HG02571 (cell line): ENCODE results near the gene RBM47.
A peak's percentile ranks its signal among the peaks of the same experiment; 100 is the strongest.
"Not testable (repeated sequence)": the region's sequence is repeated elsewhere in the genome, so short reads cannot be mapped to it uniquely, and the experiment has no call there.

ENCODE experiments used
- ATAC-seq: cut with Tn5 transposase; IDR thresholded peaks from one replicate; pipeline ENCODE4 v1.9.1; 2021; ENCODE audit warnings: mild to moderate bottlenecking, moderate library complexity; ENCODE audit not compliant: unreplicated experiment

Gene RBM47

GRCh38 chr4:40544221-40544620, 85.4 kb downstream of the RBM47 start:
- ATAC-seq: no peak

DNA sequence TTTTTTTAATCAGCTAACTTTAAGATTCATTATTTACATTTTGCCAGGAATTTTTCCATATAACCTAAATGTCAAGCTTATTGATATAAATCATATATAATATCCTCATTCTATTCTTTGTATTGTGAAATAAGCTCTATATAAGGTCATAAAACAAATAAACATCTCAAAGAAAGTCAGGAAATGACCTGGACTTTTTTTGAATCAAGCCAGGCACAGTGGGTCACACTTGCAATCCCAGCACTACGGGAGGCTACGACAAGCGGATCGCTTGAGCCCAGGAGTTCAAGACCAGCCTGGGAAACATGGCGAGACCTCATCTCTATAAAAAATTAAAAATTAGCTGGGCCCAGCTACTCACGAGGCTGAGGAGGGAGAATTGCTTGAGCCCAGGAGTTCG, 88.9 kb downstream of the RBM47 start:
- no peak for ATAC-seq

- peak; percentile 81 for ATAC-seq
Measured at GRCh38 chr4:40536032-40536431, 93.6 kb downstream of the RBM47 start.

DNA sequence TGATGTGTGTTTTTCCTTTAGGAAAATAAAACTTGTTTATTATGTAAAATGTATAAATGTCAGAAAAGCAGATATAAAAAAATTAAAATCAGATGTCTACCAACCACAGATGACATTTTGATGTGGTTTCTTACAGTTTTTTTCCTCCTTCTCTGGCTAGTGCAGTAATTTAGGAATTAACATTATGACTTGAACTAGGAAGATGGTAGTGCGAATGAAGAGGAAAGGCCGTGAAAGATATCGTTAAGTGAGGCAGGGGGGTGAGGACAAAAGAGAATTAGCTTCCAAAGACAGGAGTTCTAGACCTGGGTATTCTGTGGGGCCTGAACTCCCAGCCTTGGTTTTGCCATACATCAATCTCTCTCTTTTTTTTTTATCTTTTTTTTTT, 98.0 kb downstream of the RBM47 start:
- ATAC-seq: no peak

DNA sequence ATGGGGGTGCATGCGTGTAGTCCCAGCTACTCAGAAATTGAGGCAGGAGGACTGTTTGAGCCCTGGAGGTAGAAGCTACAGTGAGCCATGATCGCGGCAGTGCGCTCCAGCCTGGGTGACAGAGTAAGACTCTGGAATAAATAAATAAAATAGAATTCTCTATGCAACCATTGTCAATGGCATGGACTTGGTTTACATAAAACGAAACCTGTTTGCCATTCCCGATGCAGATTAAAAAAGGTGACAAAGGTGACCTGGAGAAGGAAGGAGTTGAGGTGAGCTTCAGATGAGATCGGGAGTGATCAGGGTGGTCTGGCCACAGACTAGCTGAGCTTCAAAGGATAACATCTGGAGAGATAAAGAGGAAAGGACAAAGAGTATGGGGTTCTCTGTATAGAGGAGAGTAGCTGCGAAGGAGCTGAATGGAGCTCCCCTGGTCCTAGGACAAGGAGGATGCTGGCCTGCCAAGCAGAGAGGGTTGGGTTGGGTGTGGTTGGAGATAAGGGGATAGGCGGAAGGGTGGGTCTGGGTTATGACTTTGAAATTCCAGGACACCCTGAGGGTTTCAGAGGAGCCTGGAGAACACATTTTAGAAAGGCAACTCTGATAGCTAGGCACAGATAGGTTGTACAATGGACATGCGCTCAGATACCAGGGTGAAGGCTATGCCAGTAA, 98.6 kb downstream of the RBM47 start:
- ATAC-seq: no peak

- no peak for ATAC-seq
Measured at GRCh38 chr4:40526741-40527140, 102.9 kb downstream of the RBM47 start.

DNA sequence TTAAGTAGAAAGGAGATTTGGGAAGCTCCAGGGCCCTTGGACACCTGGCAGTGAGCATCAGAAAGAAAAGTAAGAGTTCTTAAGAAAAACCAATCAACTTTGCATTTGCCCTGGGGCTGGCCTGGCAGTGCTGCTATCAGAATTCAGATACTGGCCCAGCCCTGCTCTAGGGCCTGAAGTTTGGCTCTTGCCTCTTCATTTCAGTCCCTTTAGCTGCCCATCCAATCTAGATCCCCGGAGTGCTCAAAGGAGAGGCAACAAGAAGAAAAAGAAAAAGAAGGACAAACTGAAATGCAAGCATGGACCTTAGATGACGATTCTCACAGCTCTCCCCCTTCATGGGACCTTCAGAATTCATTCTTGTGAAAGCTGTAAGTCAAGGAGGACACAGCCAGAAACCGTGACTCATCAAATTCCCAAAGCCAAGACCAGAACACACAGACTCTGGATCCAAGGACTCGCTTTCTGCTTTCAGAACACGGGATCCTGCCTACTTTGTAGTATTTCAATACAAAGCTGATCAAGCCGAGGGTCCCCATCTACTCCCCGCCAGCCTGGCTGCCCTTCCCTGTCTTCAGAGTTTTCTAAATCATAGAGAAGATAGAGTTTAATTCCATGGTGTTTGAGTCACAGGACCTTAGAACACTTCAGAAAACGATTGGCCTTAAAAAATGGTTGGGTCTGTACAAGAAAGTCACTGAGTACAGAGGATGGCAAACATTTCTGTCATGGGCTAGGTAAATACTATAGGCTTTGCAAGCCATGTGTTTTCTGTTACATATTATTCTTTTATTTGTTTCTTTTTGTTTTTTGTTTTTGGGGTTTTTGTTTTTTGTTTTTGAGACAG, 103.7 kb downstream of the RBM47 start:
- ATAC-seq: no peak

- no peak for ATAC-seq
Measured at GRCh38 chr4:40524366-40525041, 105.2 kb downstream of the RBM47 start.

DNA sequence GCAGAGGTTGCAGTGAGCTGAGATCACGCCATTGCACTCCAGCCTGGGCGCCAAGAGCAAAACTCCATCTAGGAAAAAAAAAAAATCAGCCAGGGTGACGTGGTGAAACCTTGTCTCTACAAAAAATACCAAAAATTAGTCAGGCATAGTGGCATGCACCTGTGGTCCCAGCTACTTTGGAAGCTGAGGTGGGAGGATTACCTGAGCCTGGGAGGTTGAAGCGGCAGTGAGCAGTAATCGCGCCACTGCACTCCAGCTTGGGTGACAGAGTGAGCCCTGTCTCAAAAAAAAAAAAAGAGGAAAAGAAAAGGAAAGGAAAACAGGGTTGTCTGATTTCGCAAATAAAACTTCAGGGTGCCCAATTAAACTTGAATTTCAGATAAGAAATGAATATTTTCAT, 106.1 kb downstream of the RBM47 start:
- ATAC-seq: no peak

DNA sequence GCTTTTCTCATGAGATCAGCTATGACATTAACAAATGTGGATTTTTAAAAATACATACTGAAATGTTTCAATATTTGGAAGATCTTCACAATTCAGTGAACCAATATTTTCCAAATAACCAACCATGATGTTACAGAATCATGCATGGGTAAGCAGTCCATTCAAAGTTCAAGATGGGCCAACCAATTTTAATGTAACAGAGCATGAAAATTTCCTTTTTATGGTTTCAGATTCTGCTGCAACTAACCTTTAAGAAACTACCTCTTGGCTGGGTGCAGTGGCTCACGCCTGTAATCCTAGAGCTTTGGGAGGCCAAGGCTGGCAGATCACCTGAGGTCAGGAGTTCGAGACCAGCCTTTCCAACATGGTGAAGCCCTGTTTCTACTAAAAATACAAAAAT, 107.7 kb downstream of the RBM47 start:
- ATAC-seq: no peak

DNA sequence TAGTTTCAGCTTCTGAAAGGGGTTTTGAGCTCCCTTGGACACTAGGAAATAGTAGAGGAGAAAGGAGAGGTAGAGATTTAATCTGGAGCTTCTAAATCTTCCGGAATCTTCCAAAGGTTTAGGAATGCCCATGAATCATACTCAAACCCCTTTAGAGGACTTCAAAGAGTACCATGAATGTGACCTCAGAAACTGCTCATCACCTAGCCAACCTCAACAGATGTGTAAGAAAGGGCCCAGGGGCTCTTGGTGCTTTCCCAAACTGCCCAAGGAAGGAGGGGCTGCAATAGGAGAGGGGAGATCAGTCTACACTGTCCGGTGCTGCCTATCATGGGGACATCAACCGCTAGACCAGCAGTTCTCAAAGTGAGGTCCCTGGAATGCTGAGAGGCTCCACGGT, 109.1 kb downstream of the RBM47 start:
- ATAC-seq: no peak

DNA sequence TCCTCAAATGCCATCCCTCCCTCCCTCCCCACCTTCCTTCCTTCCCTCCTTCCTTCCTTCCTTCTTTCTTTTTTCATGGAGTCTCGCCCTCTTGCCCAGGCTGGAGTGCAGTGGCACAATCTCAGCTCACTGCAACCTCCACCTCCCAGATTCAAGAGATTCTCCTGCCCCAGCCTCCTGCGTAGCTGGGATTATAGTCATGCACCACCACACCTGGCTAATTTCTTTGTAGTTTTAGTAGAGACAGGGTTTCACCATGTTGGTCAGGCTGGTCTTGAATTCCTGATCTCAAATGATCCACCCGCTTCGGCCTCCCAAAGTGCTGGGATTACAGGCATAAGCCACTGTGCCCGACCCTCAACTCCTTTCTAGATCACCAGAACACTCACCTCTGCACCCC, 112.6 kb downstream of the RBM47 start:
- ATAC-seq: not testable (repeated sequence)

GRCh38 chr4:40516651-40517050, 113.0 kb downstream of the RBM47 start:
- peak; percentile 46 for ATAC-seq

- peak; percentile 83 for ATAC-seq
Measured at GRCh38 chr4:40515398-40516293, 114.0 kb downstream of the RBM47 start.

DNA sequence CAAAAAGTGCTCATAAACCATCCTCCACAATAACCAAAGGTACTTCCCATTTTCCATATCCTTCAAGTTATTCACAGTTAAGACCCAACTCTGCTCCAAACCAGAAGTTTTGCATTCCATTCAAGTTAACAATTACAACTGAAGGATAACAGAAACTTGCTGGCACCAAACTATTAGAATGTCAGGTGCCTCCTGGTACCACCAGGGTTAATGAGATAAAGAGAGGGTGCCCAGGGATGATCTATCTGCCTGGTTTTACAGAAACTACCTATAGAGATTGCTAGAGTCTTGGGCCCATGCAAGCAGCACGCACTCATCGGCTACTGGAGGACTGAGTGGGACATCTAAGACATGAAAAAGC, 114.6 kb downstream of the RBM47 start:
- no peak for ATAC-seq

- ATAC-seq: no peak
Measured at GRCh38 chr4:40514497-40514951, 115.1 kb downstream of the RBM47 start.

- ATAC-seq: no peak
Measured at GRCh38 chr4:40511036-40511614, 118.5 kb downstream of the RBM47 start.

DNA sequence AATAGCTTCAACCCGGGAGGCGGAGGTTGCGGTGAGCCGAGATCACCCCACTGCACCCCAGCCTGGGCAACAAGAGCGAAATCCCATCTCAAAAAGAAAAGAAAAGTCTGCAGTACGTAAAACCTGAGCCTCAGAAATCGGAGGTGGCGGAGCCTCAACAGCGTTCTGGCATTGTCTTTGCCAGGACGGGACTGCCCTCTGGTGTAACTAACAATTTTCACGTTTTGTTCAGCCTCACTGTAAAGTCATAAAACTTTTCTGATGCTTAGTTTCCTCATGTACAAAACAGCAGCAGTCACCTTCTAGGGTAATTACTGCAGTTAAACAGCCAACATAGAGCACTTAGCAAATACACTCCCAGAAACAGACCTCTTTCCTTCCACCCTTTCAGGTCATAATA, 121.7 kb downstream of the RBM47 start:
- no peak for ATAC-seq

GRCh38 chr4:40506492-40506891, 123.2 kb downstream of the RBM47 start:
- no peak for ATAC-seq

GRCh38 chr4:40506066-40506465, 123.6 kb downstream of the RBM47 start:
- no peak for ATAC-seq
